ACHN (cell line): ENCODE results near the gene USP32.
A peak's percentile ranks its signal among the peaks of the same experiment; 100 is the strongest.
"Not testable (repeated sequence)": the region's sequence is repeated elsewhere in the genome, so short reads cannot be mapped to it uniquely, and the experiment has no call there.

Experiments used
- DNase-seq: peaks from one replicate; pipeline ENCODE4 v3.0.0-alpha.2; 2015
- in situ Hi-C: cut with HindIII; loops from 2 replicates; pipeline ENCODE4 v1.10.0; 2017; ENCODE audit warnings: low sequenced_read_pairs, low pct_ligation_motif_present, low pct_unique_long_range_greater_than_20kb

The USP32 gene

GRCh38 chr17:60386147-60387058 is 5.5 kb downstream of the USP32 start:
- in situ Hi-C loops: no loop called here

GRCh38 chr17:60384921-60385320 is 7.0 kb downstream of the USP32 start:
- DNase-seq, in situ Hi-C loops: not testable (repeated sequence)

More at GRCh38 chr17:60386147-60387058, 5.5 kb downstream of the USP32 start:
- DNase-seq: no peak

DNA sequence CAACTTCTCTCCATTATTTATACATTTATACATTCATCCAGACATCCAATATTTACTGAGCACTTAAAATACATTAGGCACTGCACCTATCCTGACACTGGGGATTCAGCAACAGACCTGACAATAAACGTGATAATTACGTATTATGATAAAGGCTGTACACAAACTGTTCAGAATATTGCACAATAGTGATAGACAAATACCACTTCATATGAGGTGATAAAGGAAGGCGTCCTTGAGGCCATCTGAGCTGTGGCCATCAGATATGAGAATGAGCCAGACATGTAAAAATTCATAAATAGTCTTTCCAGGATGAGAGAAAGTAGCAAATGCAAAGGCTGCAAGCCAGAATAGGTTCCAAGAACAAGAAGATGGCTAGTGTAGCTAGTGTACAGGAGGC is 8.6 kb downstream of the USP32 start:
- in situ Hi-C loops: no loop called here
- DNase-seq: no peak

DNA sequence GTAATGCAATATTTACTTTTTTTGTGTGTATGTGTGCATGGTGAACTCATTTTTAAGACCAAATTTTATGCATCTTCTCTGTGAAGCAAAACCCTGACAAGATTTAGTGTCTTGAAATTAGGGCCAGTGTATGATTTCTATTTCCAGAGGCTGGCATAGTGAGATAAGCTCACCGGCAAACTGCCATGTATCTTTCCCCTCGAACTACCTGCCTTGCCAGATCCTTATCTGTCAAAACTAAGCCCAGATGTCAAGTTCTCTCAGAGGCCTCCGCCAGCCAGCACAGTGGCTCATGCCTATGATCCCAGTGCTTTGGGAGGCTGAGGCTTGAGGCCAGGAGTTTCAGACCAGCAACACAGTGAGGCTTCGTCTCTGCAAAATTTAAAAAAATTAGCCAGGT is 10.0 kb downstream of the USP32 start:
- DNase-seq: no peak
- in situ Hi-C loops: no loop called here

- DNase-seq, in situ Hi-C loops: not testable (repeated sequence)
Measured at GRCh38 chr17:60379461-60379860, 12.5 kb downstream of the USP32 start.

DNA sequence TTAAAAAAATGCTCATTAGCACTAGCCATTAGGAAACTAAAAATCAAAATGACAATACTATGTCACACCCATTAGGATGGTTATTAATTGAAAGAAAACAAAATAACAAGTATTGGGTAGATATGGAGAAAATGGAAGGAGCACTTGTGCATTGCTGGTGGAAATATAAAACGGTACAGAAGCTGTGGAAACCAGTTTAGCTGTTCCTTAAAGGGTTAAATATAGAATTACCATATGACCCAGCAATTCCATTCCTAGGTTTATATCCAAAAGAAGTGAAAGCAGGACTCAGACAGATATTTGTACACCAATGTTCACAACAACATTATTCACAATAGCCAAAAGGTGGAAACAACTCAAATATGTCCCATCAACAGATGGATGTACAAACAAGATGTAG is 13.7 kb downstream of the USP32 start:
- DNase-seq, in situ Hi-C loops: not testable (repeated sequence)

GRCh38 chr17:60372790-60373483 is 19.0 kb downstream of the USP32 start:
- in situ Hi-C loops: no loop called here
- DNase-seq: peak; percentile 58

DNA sequence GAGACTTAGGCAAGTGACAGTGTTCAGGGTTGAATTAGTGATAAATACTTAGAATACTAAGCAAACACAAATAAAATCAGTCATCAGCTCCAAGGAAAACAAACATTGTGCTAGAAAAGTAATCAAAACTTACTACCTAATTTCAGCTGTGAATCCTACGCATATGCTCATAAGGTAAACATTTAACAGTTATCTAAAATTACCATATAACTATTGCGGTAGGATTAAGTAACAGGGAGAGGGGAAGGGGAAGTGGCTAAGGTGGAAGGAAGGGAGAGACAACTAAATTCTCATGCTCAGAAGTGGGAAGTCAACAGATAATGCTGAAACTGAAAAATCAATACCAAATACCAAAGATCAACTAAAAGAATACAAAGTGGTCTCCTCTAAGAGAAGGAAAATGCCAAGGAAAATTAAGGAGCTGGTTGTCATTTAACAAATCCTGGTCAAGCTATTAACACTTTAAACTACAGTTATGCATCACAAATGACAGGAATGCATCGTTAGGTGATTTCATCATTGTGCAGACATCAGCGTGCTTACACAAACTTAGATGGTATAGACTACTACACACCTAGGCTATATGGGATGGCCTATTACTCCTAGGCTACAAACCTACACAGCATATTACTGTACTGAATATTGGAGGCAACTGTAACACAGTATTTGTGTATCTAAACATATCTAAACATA is 20.0 kb downstream of the USP32 start:
- in situ Hi-C loops: no loop called here
- no peak for DNase-seq

- in situ Hi-C loops: no loop called here
- DNase-seq: no peak
Measured at GRCh38 chr17:60371416-60371815, 20.5 kb downstream of the USP32 start.

GRCh38 chr17:60369727-60370126 is 22.2 kb downstream of the USP32 start:
- in situ Hi-C loops: no loop called here
- DNase-seq: no peak

DNA sequence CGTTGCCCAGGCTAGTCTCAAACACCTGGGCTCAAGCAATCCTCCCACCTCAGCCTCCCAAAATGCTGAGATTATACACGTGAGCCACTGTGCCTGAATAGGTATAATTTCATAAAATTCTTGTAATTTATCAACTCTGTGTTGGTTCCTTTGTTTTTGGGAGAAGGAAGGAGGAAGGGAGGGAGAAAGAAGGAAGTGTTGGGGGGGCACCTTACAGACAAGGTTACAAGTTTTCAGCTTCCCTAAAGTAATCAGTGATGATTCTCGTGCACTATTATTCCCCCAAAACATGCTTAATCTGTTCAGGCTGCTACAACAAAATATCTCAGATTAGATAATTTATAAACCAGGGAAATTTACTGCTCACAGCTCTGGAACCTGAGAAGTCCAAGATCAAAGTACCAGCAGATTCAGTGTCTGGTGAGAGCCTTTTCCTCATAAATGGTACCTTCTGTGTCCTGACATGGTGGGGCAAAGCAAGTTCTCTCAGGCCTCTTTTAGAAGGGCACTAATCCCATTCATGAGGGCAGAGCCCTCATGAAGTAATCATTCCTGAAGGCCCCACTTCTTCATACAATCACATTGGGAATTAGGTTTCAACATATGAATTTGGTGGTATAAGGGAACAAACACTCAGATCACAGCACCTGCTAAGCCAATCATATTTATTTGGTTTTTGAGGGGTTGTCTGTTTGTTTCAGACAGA is 28.1 kb downstream of the USP32 start:
- DNase-seq: no peak
- in situ Hi-C loops: no loop called here

DNA sequence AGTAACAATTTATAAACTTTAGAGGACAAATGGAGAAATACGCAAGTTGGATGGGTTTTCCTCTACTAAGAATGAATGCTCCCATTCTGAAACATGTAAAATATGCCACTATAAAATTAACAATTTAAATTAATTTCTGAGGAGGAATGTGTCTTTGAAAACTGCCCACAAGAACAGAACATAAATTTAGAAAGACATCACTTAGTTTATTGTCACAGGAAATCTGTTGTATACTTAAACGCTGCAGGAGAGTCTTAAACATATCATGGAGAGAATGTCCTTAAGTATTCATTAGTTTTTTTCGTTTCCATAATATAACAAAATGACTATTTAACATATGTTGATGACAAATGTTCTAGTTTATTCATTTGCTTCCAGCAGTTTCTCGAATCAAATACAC is 29.6 kb downstream of the USP32 start:
- no peak for DNase-seq
- in situ Hi-C loops: no loop called here

DNA sequence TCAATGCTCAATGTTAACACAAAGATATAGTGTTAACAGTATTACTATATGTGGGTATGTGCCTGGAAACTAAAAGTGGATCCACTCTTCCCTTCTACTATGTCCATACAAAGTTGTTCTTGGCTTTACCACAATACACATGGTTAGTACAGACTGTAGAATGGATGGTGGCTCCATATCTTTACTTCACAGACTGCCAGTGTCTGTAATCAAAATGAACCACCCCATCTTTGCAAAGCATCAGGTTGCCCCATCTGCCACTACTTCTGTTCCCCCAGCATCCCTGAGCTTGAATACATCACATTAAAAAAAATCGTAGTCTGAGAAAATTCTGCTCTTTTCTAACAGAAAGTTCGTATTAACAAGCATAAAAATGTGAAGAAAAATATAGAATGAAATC is 30.0 kb downstream of the USP32 start:
- no peak for DNase-seq
- in situ Hi-C loops: no loop called here

GRCh38 chr17:60359415-60359814 is 32.5 kb downstream of the USP32 start:
- in situ Hi-C loops: no loop called here
- DNase-seq: no peak

- no peak for DNase-seq
- in situ Hi-C loops: no loop called here
Measured at GRCh38 chr17:60358606-60359225, 33.2 kb downstream of the USP32 start.

GRCh38 chr17:60356940-60357339 is 35.0 kb downstream of the USP32 start:
- DNase-seq: no peak

DNA sequence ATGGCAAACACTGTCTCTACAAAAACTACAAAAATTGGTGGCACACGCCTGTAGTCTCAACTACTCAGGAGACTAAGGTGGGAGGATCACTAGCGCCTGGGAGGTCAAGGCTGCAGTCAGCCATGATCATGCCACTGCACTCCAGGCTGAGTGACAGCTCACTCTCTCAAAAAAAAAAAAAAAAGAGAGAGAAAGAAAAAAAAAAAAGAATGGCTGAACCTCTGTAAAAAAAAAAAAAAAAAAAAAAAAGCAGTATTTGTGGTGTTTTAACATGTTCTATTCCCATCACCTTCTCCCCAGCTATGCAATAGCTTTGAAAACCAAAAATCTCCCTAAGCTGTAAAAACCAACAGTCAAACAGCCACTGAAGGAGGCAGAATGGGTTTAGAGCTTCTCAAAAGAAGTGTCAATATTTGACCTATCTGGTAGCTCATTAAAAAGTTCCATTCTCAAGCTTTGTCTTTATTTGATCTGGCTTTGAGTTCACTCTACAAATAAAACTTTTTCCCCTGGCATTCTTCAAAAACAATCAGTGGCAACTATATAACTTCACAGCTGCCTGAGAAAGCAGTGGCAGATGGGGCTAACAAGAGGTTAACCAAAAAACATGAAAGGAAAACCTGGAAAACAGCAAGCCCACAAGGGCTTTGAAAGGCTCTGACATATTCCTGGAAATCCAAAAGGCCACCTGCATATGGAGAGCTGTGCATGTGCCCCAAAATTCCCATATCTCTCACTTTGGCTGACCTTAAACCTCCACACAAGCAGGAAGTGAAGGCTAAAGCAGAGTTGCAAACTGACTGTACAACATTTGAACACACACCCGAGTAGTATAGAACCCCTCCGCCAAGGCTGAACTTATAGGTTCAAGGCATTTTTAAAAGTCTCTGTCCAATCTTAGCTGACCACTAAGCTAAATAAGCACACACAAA is 36.0 kb downstream of the USP32 start:
- in situ Hi-C loops: no loop called here
- no peak for DNase-seq

More at GRCh38 chr17:60356940-60357339, 35.0 kb downstream of the USP32 start:
- in situ Hi-C loops: no loop called here
